ENCODE measurements around the gene POU2F3.

- TF ChIP-seq POLR2A (IDR thresholded peaks at IDR 0.05; ENCODE audit: low read depth) = no peak
- no peak for TF ChIP-seq CTCF (IDR thresholded peaks at IDR 0.05)
- no peak for TF ChIP-seq POLR2AphosphoS5 (IDR thresholded peaks at IDR 0.05)
Observed at GRCh38 chr11:120196826-120197225, 43.1 kb upstream of the POU2F3 start.

Data from esophagus muscularis mucosa (tissue), 3 donors.